GM19238 (cell line): ENCODE data around the gene NDUFB1.

Source experiments
- DNase-seq: peaks from one replicate; pipeline ENCODE4 v3.0.0; 2011; ENCODE audit warnings: low spot score; ENCODE audit not compliant: insufficient read length

Gene NDUFB1

DNA sequence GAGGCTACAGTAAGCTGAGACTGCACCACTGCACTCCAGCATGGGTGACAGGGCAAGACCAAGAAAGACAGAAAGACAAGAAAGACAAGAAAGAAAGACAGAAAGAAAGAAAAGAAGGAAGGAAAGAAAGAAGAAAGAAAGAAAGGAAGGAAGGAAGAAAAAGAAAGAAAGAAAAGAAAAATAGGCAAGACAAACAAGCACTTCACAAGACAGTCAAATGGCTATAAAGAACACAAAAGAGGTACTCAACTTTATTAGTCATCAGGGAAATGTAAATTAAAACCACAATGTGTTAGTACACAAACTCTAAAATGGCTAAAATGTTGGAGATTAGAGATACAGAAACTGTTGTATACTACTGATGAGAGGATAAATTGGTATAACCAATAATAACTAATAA is 21.7 kb downstream of the NDUFB1 start:
- DNase-seq: no peak

GRCh38 chr14:92093320-92093719 is 28.2 kb downstream of the NDUFB1 start:
- DNase-seq: no peak

DNA sequence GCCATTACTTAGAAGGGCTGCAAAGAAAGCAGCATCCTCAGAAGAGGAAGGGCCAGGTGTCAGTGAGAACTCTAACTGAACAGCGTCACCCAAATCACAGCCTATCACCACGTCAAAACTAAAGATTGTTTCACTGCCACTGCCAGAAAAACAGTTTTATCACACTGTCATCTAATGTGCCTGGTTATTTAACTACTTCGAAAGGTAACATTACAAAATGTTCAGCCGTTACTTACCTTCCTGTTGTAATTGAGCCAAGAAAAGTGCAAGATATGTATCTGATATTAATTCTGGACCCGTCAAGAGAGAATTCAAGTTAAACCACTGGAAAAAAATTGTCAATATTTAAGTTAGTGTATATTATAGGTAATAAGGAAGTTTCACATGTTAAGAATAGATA is 33.0 kb downstream of the NDUFB1 start:
- no peak for DNase-seq

GRCh38 chr14:92074555-92074954 is 47.0 kb downstream of the NDUFB1 start:
- DNase-seq: no peak
